ENCODE data around the gene APOBEC4. TPM values are rescaled to one million over a fixed set of nuclear protein-coding genes. Genes with fewer than 3 reads are reported as not detected.
A peak's percentile ranks its signal among the peaks of the same experiment; 100 is the strongest.

APOBEC4 gene
- total and polyA plus RNA-seq, 2 experiments from 2014 or later, result not detected

DNA sequence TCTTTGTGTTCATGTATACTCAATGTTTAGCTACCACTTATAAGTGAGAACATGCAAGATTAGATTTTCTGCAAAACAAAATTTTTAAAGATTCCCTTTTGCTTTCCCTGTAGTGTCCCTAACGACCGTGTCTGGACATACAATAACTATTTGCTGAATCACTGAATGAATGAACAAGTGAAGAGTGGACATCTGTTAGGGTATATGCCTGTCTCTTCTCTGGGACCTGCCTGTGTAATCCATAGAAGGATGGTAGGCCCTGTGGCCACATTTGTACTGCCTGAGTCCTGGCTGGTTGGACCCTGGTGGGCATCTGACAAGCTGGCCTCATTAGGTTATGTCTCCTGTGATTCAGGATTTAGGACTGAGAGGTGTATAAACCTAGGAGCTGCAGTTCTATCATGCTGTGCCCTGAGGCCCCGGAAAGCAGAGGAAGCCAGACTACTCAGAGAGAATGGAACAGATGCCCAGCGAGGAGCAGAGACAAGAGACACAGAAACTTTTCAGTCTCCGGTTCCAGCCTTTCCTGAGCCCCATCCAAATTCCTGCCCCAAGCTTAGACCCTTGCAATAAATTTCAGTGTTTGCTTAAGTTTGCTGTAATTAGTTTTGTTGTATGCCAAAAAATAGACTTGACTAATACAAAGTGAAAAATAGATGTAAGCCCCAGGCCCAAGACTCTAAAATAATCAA lies 55.3 kb downstream of the APOBEC4 start:
- in situ Hi-C loops (cut with MboI), result no loop called here
- Histone ChIP-seq H3K36me3 (ENCODE audit: low read depth) (no peaks in the 10 kb centered on the region), H3F3A (ENCODE audit: insufficient read depth) (peaks cover 22% of the 10 kb centered on the region), H3K79me2 (ENCODE audit: insufficient read depth) (no peaks in the 10 kb centered on the region), H3K4me2 (ENCODE audit: unreplicated experiment) (peak overlapping the region; percentile 14), H2AFZ (peak overlapping the region; percentile 33), H3K4me3 (no peak overlapping the region), H4K20me1 (ENCODE audit: insufficient read depth) (no peaks in the 10 kb centered on the region), H3K27me3 (replicated peaks; ENCODE audit: insufficient read depth) (no peaks in the 10 kb centered on the region), H3K9me2 (ENCODE audit: insufficient read depth) (no peaks in the 10 kb centered on the region), H3K27ac (peak overlapping the region; percentile 10), H3K4me1 (ENCODE audit: insufficient read depth) (peaks cover 29% of the 10 kb centered on the region), H3K9ac (no peak overlapping the region), H3K9me3 (ENCODE audit: low read depth) (no peaks in the 10 kb centered on the region)
- no peak for TF ChIP-seq EZH2 (IDR thresholded peaks at IDR 0.05; ENCODE audit: insufficient read depth, poor library complexity, severe bottlenecking)
- peak; percentile 61 for DNase-seq
- WGBS, 2 experiments (ENCODE audit: low coverage in 1 of 2, low lambda C conversion rate in 2 of 2, missing lambda C conversion rate in 2 of 2), result 19 to 21% methylated on average over 5 of the region's 5 CpGs

DNA sequence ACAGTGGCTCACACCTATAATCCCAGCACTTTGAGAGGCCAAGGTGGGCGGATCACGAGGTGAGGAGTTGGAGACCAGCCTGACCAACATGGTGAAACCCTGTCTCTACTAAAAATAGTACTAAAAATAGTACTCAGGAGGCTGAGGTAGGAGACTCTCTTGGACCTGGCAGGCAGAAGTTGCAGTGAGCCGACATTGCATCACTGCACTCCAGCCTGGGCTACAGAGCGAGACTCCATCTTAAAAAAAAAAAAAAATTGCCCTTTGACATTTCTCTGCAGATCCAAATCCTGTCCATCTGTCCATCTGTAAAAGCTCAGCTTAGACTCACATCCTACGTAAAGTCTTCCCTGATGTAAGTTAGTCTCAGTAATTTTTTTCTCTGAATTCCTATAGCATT lies 56.6 kb downstream of the APOBEC4 start:
- Histone ChIP-seq H2AFZ (no peak overlapping the region), H3K27me3 (replicated peaks; ENCODE audit: insufficient read depth) (no peaks in the 10 kb centered on the region), H3K27ac (no peak overlapping the region), H3K9me3 (ENCODE audit: low read depth) (no peaks in the 10 kb centered on the region), H4K20me1 (ENCODE audit: insufficient read depth) (no peaks in the 10 kb centered on the region), H3K4me3 (no peak overlapping the region), H3K36me3 (ENCODE audit: low read depth) (no peaks in the 10 kb centered on the region), H3K4me1 (ENCODE audit: insufficient read depth) (peaks cover 29% of the 10 kb centered on the region), H3K4me2 (ENCODE audit: unreplicated experiment) (no peak overlapping the region), H3K9me2 (ENCODE audit: insufficient read depth) (no peaks in the 10 kb centered on the region), H3F3A (ENCODE audit: insufficient read depth) (peaks cover 22% of the 10 kb centered on the region), H3K79me2 (ENCODE audit: insufficient read depth) (no peaks in the 10 kb centered on the region), H3K9ac (no peak overlapping the region)
- 97 to 98% methylated on average over 5 of the region's 5 CpGs for WGBS, 2 experiments (ENCODE audit: low coverage in 1 of 2, low lambda C conversion rate in 2 of 2, missing lambda C conversion rate in 2 of 2)
- in situ Hi-C loops (cut with MboI), result no loop called here
- DNase-seq, result no peak
- TF ChIP-seq EZH2 (IDR thresholded peaks at IDR 0.05; ENCODE audit: insufficient read depth, poor library complexity, severe bottlenecking), result no peak
- TF ChIP-seq EZH2phosphoT487 (IDR thresholded peaks at IDR 0.05; ENCODE audit: insufficient read depth, low read depth), result no peak

Other genes with a start within 250 kb of the APOBEC4 start
- gene NMNAT2, start 234.9 kb downstream of the APOBEC4 start, total RNA-seq (2014; rRNA removed; shearing (Covaris generic)), result 2.4 and 6.2 TPM in 2 replicates
- 3.6 and 4.2 TPM in 2 replicates for gene NMNAT2, start 234.9 kb downstream of the APOBEC4 start, polyA plus RNA-seq (2016; fragmentation: Nextera tagmentation; extraction: Ambion mirVana)
- 16.2 and 18.7 TPM in 2 replicates for gene SMG7, start 180.8 kb downstream of the APOBEC4 start, total RNA-seq (2014; rRNA removed; shearing (Covaris generic))
- 28.2 and 32.8 TPM in 2 replicates for gene SMG7, start 180.8 kb downstream of the APOBEC4 start, polyA plus RNA-seq (2016; fragmentation: Nextera tagmentation; extraction: Ambion mirVana)
- gene NCF2, start 62.9 kb downstream of the APOBEC4 start, total RNA-seq (2014; rRNA removed; shearing (Covaris generic)), result not detected in 2 replicates
- 0.28 and 0.41 TPM in 2 replicates for gene NCF2, start 62.9 kb downstream of the APOBEC4 start, polyA plus RNA-seq (2016; fragmentation: Nextera tagmentation; extraction: Ambion mirVana)
- 388 and 428 TPM in 2 replicates for gene ARPC5, start 17.5 kb downstream of the APOBEC4 start, total RNA-seq (2014; rRNA removed; shearing (Covaris generic))
- gene ARPC5, start 17.5 kb downstream of the APOBEC4 start, polyA plus RNA-seq (2016; fragmentation: Nextera tagmentation; extraction: Ambion mirVana), result 666 and 676 TPM in 2 replicates
- 8.6 and 13.4 TPM in 2 replicates for gene RGL1, start 151.8 kb upstream of the APOBEC4 start, total RNA-seq (2014; rRNA removed; shearing (Covaris generic))
- 9.2 and 9.4 TPM in 2 replicates for gene RGL1, start 151.8 kb upstream of the APOBEC4 start, polyA plus RNA-seq (2016; fragmentation: Nextera tagmentation; extraction: Ambion mirVana)